Astrocyte (in vitro differentiated cells and primary cell): ENCODE results near the gene MATR3. TPM values are rescaled to one million over a fixed set of nuclear protein-coding genes. Genes with fewer than 3 reads are reported as not detected.
"Not testable (repeated sequence)": the region's sequence is repeated elsewhere in the genome, so short reads cannot be mapped to it uniquely, and the experiment has no call there.

ENCODE experiments used
- DNase-seq: peaks from one replicate; pipeline ENCODE4 v3.0.0-alpha.2; 2010; ENCODE audit warnings: low read depth
- FAIRE-seq: peaks from 2 replicates; lab custom pipeline; 2011; peaks lifted over from hg19 to GRCh38; lab: Jason Lieb, UNC
- H2AFZ ChIP-seq: 2 replicates; pipeline ENCODE4 v1.6.0; 2012; ENCODE audit warnings: low read depth, low read length, inconsistent platforms
- H3K27ac ChIP-seq: 2 replicates; pipeline ENCODE4 v1.5.1; 2011; ENCODE audit warnings: low read depth, low read length, inconsistent platforms
- H3K27me3 ChIP-seq: 2 replicates; pipeline ENCODE4 v1.6.0; 2011; ENCODE audit warnings: low read length, inconsistent platforms; ENCODE audit not compliant: insufficient read depth
- H3K36me3 ChIP-seq: 2 replicates; pipeline ENCODE4 v1.5.1; 2011; ENCODE audit warnings: low read length, inconsistent platforms; ENCODE audit not compliant: insufficient read depth
- H3K4me1 ChIP-seq: 2 replicates; pipeline ENCODE4 v1.5.1; 2011; ENCODE audit warnings: low read length, inconsistent platforms; ENCODE audit not compliant: insufficient read depth
- H3K4me2 ChIP-seq: 2 replicates; pipeline ENCODE4 v1.6.0; 2012; ENCODE audit warnings: low read length, inconsistent platforms
- H3K4me3 ChIP-seq: 2 replicates; pipeline ENCODE4 v1.5.1; 2011; ENCODE audit warnings: low read depth, mild to moderate bottlenecking, low read length, inconsistent platforms; ENCODE audit not compliant: insufficient read depth
- H3K79me2 ChIP-seq: 2 replicates; pipeline ENCODE4 v1.6.0; 2012; ENCODE audit warnings: mild to moderate bottlenecking, low read length, inconsistent platforms; ENCODE audit not compliant: insufficient read depth
- H3K9ac ChIP-seq: 2 replicates; pipeline ENCODE4 v1.6.0; 2012; ENCODE audit warnings: mild to moderate bottlenecking, low read length, inconsistent platforms
- H3K9me3 ChIP-seq: 2 replicates; pipeline ENCODE4 v1.5.1; 2012; ENCODE audit warnings: low read depth, mild to moderate bottlenecking, low read length, inconsistent platforms; ENCODE audit not compliant: insufficient read depth
- H4K20me1 ChIP-seq: 2 replicates; pipeline ENCODE4 v1.6.0; 2012; ENCODE audit warnings: low read length, inconsistent platforms; ENCODE audit not compliant: insufficient read depth
- H3K27ac Mint-ChIP-seq: one replicate; pipeline ENCODE4 v1.8.0; 2021; ENCODE audit warnings: mild to moderate bottlenecking, mixed read lengths; ENCODE audit not compliant: unreplicated experiment
- H3K27me3 Mint-ChIP-seq: one replicate; pipeline ENCODE4 v1.8.0; 2021; ENCODE audit warnings: low read depth, mixed read lengths; ENCODE audit not compliant: unreplicated experiment
- H3K36me3 Mint-ChIP-seq: one replicate; pipeline ENCODE4 v1.8.0; 2021; ENCODE audit warnings: low read depth, mixed read lengths; ENCODE audit not compliant: unreplicated experiment
- H3K4me1 Mint-ChIP-seq: one replicate; pipeline ENCODE4 v1.8.0; 2021; ENCODE audit warnings: low read depth, mixed read lengths; ENCODE audit not compliant: unreplicated experiment
- H3K4me3 Mint-ChIP-seq: one replicate; pipeline ENCODE4 v1.8.0; 2021; ENCODE audit warnings: mild to moderate bottlenecking, moderate library complexity, mixed read lengths; ENCODE audit not compliant: unreplicated experiment
- H3K9me3 Mint-ChIP-seq: one replicate; pipeline ENCODE4 v1.8.0; 2021; ENCODE audit warnings: mild to moderate bottlenecking, mixed read lengths; ENCODE audit not compliant: unreplicated experiment
- EZH2 ChIP-seq: IDR thresholded peaks from 2 replicates; pipeline ENCODE4 v1.6.1; 2012; ENCODE audit warnings: mild to moderate bottlenecking, low read length, inconsistent platforms; ENCODE audit not compliant: insufficient read depth
- total RNA-seq: library from RNA; stranded (reverse); gene quantifications from 2 replicates; pipeline ENCODE4 v1.2.1, GENCODE V29; 2021
- TF ChIP-seq, protein P1 (sequence below): IDR thresholded peaks from 2 replicates; pipeline ENCODE4 v1.5.1; 2011; ENCODE audit warnings: low read depth, mild to moderate bottlenecking, inconsistent platforms, low read length, moderate library complexity; ENCODE audit not compliant: insufficient read depth

Gene MATR3
- total RNA-seq, 1 donor from 2014 or later: 126 TPM

DNA sequence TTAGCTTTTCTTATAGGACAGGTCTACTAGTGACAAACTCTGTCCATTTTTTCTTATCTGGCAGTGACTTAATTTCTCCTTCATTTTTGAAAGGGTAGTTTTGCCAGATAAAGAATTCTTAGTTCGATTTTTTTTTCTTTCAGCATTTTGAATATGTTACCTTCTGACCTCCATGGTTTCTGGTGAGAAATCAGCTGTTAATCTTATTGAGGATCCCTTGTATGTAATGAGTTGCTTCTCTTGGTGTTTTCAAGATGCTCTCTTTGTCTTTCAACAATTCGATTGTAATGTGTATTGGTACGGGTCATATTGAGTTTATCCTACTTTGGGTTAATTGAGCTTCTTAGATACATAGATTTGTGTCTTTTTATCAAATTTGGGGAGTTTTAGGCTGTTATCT, 60.6 kb downstream of the MATR3 start:
- no peaks in the 10 kb centered on the region for H3K4me1 ChIP-seq
- H3K4me3 Mint-ChIP-seq: no peak overlapping the region
- H3K27ac Mint-ChIP-seq: no peak overlapping the region
- peaks cover 99% of the 10 kb centered on the region for H4K20me1 ChIP-seq
- TF ChIP-seq, protein P1, sequence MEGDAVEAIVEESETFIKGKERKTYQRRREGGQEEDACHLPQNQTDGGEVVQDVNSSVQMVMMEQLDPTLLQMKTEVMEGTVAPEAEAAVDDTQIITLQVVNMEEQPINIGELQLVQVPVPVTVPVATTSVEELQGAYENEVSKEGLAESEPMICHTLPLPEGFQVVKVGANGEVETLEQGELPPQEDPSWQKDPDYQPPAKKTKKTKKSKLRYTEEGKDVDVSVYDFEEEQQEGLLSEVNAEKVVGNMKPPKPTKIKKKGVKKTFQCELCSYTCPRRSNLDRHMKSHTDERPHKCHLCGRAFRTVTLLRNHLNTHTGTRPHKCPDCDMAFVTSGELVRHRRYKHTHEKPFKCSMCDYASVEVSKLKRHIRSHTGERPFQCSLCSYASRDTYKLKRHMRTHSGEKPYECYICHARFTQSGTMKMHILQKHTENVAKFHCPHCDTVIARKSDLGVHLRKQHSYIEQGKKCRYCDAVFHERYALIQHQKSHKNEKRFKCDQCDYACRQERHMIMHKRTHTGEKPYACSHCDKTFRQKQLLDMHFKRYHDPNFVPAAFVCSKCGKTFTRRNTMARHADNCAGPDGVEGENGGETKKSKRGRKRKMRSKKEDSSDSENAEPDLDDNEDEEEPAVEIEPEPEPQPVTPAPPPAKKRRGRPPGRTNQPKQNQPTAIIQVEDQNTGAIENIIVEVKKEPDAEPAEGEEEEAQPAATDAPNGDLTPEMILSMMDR: no peak
- no peak for TF ChIP-seq EZH2
- no peak overlapping the region for H3K9ac ChIP-seq
- peaks cover 18% of the 10 kb centered on the region for H3K36me3 Mint-ChIP-seq
- H3K4me2 ChIP-seq: no peak overlapping the region
- H3K9me3 Mint-ChIP-seq: no peaks in the 10 kb centered on the region
- peaks cover 4% of the 10 kb centered on the region for H3K4me1 Mint-ChIP-seq
- no peak overlapping the region for H3K27ac ChIP-seq
- FAIRE-seq (no peak), DNase-seq (no peak)
- H3K27me3 ChIP-seq: no peaks in the 10 kb centered on the region
- peaks cover 3% of the 10 kb centered on the region for H3K36me3 ChIP-seq
- no peak overlapping the region for H2AFZ ChIP-seq
- peaks cover 99% of the 10 kb centered on the region for H3K79me2 ChIP-seq
- H3K27me3 Mint-ChIP-seq: no peaks in the 10 kb centered on the region
- H3K4me3 ChIP-seq: no peak overlapping the region
- no peaks in the 10 kb centered on the region for H3K9me3 ChIP-seq

DNA sequence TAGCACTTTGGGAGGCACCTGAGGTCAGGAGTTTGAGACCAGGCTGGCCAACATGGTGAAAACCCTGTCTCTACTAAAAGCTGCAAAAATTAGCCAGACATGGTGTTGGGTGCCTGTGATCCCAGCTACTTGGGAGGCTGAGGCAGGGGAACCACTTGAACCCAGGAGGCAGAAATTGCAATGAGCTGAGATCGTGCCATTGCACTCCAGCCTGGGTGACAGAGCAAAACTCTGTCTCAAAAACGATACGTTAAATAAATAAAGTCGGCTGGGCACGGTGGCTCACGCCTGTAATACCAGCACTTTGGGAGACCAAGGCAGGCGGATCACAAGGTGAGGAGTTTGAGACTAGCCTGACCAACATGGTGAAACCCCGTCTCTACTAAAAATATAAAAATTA, 62.4 kb downstream of the MATR3 start:
- H2AFZ ChIP-seq, H3K9me3 ChIP-seq, H3K36me3 ChIP-seq, H3K27ac Mint-ChIP-seq, H3K4me3 ChIP-seq, H3K27ac ChIP-seq, H3K27me3 Mint-ChIP-seq, H3K9ac ChIP-seq, H3K27me3 ChIP-seq, H3K4me3 Mint-ChIP-seq, H3K4me1 Mint-ChIP-seq, FAIRE-seq, H3K4me1 ChIP-seq, DNase-seq, H3K4me2 ChIP-seq, H3K9me3 Mint-ChIP-seq: not testable (repeated sequence)
- H3K36me3 Mint-ChIP-seq: peaks cover 18% of the 10 kb centered on the region
- Histone ChIP-seq H3K79me2 (peaks cover 99% of the 10 kb centered on the region), H4K20me1 (peaks cover 100% of the 10 kb centered on the region)

DNA sequence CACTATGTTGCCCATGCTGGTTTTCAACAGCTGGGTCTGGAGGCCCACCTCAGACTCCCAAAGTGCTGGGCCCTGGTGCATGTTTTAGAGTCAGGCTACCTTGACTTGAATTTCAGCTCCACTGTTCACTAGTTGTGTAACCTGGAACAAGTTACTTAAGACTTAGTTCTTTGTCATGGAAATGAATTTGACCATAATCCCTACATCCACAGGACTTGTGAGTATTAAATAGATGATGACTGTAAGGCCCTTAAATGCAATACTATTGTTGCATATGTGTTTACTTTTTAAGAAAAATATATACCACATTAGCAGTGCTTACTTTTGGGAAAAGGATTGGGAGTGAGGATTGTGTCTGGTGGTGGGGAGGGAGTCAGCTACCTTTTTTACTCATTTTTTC, 64.5 kb downstream of the MATR3 start:
- H3K4me1 ChIP-seq: no peaks in the 10 kb centered on the region
- no peaks in the 10 kb centered on the region for H3K27me3 ChIP-seq
- Mint-ChIP-seq H3K27me3 (no peaks in the 10 kb centered on the region), H3K4me1 (peaks cover 4% of the 10 kb centered on the region), H3K27ac (no peak overlapping the region), H3K4me3 (no peak overlapping the region), H3K9me3 (no peaks in the 10 kb centered on the region), H3K36me3 (peaks cover 18% of the 10 kb centered on the region)
- no peak for TF ChIP-seq EZH2
- TF ChIP-seq, protein P1: no peak
- no peaks in the 10 kb centered on the region for H3K36me3 ChIP-seq
- FAIRE-seq (no peak), DNase-seq (no peak)
- H3K9me3 ChIP-seq: no peaks in the 10 kb centered on the region
- H3K9ac ChIP-seq: no peak overlapping the region
- no peak overlapping the region for H3K4me3 ChIP-seq
- H2AFZ ChIP-seq: no peak overlapping the region
- H3K79me2 ChIP-seq: peaks cover 96% of the 10 kb centered on the region
- H4K20me1 ChIP-seq: peaks cover 95% of the 10 kb centered on the region
- no peak overlapping the region for H3K4me2 ChIP-seq
- H3K27ac ChIP-seq: no peak overlapping the region
